BJ (cell line): Measurements from ENCODE around the gene IFNGR2. TPM values are rescaled to one million over a fixed set of nuclear protein-coding genes. Genes with fewer than 3 reads are reported as not detected.

Experiments used
- CTCF ChIA-PET: fragments of 350-600 bp; formaldehyde crosslinking; extraction: SDS; loops from one replicate; lab custom pipeline; 2021; ENCODE audit warnings: antibody characterized with exemption, inconsistent platforms; lab: Yijun Ruan, JAX
- POLR2A ChIA-PET: fragments of 300-600 bp; sonication (Branson Sonifier 250); formaldehyde crosslinking; extraction: SDS; loops from one replicate; lab custom pipeline; 2021; ENCODE audit warnings: antibody characterized with exemption; lab: Charles Lee
- DNase-seq: peaks from one replicate; pipeline ENCODE4 v3.0.0-alpha.2; 2011; ENCODE audit warnings: low read depth
- H3K27me3 ChIP-seq: 2 replicates; pipeline ENCODE4 v1.6.0; 2011; ENCODE audit warnings: low read length; ENCODE audit not compliant: control insufficient read depth, insufficient read depth
- H3K36me3 ChIP-seq: 2 replicates; pipeline ENCODE4 v1.5.1; 2011; ENCODE audit warnings: low read length; ENCODE audit not compliant: control insufficient read depth, insufficient read depth
- H3K4me3 ChIP-seq: 2 replicates; pipeline ENCODE4 v1.5.1; 2011; ENCODE audit warnings: low read depth, mild to moderate bottlenecking, control low read depth, low read length
- polyA plus RNA-seq: library from polyadenylated mRNA; depleted of rRNA; stranded (reverse); fragments of >200 nt; gene quantifications from 2 replicates; pipeline ENCODE4 v1.2.3, GENCODE V29; 2011
- TF ChIP-seq, protein P1 (sequence below): IDR thresholded peaks from 2 replicates; pipeline ENCODE4 v1.5.1; 2011; ENCODE audit warnings: low read depth, mild to moderate bottlenecking, control low read depth, inconsistent platforms, low read length, moderate library complexity; ENCODE audit not compliant: insufficient read depth

Gene IFNGR2
- polyA plus RNA-seq, 1 experiment: 114 TPM

DNA sequence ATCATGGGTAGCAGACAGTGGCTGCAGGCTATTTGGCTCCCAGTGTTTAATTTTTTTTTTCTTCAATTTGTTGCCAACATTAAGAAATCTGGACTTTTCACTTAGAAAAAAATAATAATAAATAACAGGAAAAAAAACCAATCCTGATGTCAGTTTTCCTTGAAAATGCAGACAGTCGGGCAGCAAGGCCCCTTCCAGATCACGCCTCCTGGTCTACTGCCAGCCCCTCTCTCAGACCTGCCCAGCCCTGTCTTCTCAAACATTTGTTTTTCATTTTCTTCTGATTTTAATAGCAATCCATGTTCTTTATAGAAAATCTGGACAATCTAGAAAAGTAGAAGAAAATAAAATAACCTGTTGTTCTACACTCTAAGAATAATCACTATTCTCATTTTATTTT, 15.5 kb downstream of the IFNGR2 start:
- peaks cover 10% of the 10 kb centered on the region for H3K36me3 ChIP-seq
- DNase-seq: no peak

DNA sequence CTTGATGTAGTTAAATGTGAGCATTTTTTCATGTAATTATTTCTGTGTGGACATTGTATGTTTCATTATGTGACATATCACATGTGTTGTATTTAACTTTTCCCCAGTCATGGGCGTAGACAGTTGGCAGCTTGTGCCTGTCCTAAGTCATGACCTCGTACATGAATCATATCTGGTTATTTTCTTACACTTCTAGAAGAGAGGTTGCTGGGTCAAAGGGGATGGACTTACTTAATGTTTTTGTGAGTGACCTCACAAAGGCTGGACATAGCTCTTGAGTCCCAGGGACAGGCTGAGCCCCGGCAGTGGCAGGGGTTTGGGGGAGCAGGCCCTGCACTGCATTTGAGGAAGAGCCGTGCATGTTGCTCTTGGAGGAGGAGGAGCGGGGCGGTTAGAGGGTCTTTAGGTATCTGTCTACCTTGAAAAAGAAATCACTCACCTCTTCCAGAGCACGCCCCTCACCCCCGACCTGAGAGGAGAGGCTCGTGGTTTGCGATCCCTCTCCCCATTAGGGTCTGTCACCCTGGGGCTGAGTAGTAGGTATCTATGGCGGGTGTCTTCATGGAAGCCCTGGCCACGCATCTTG, 16.4 kb downstream of the IFNGR2 start:
- ChIA-PET POLR2A (interaction anchor here (0.6 kb wide), 1 partner anchor 9 kb away, joined by 3 read pairs; no protein-coding TSS in a partner anchor), CTCF (interaction anchor here (1.1 to 2.0 kb wide), 2 partner anchors 13 to 14 kb away, joined by 3 to 4 read pairs; no protein-coding TSS in a partner anchor)

More for the DNA sequence above, 15.5 kb downstream of the IFNGR2 start:
- Histone ChIP-seq H3K4me3 (no peak overlapping the region), H3K27me3 (no peaks in the 10 kb centered on the region)
- ChIA-PET POLR2A (no interaction called here), CTCF (interaction anchor here (1.1 to 2.0 kb wide), 2 partner anchors 13 to 14 kb away, joined by 3 to 4 read pairs; no protein-coding TSS in a partner anchor)
- TF ChIP-seq, protein P1, sequence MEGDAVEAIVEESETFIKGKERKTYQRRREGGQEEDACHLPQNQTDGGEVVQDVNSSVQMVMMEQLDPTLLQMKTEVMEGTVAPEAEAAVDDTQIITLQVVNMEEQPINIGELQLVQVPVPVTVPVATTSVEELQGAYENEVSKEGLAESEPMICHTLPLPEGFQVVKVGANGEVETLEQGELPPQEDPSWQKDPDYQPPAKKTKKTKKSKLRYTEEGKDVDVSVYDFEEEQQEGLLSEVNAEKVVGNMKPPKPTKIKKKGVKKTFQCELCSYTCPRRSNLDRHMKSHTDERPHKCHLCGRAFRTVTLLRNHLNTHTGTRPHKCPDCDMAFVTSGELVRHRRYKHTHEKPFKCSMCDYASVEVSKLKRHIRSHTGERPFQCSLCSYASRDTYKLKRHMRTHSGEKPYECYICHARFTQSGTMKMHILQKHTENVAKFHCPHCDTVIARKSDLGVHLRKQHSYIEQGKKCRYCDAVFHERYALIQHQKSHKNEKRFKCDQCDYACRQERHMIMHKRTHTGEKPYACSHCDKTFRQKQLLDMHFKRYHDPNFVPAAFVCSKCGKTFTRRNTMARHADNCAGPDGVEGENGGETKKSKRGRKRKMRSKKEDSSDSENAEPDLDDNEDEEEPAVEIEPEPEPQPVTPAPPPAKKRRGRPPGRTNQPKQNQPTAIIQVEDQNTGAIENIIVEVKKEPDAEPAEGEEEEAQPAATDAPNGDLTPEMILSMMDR: no peak

DNA sequence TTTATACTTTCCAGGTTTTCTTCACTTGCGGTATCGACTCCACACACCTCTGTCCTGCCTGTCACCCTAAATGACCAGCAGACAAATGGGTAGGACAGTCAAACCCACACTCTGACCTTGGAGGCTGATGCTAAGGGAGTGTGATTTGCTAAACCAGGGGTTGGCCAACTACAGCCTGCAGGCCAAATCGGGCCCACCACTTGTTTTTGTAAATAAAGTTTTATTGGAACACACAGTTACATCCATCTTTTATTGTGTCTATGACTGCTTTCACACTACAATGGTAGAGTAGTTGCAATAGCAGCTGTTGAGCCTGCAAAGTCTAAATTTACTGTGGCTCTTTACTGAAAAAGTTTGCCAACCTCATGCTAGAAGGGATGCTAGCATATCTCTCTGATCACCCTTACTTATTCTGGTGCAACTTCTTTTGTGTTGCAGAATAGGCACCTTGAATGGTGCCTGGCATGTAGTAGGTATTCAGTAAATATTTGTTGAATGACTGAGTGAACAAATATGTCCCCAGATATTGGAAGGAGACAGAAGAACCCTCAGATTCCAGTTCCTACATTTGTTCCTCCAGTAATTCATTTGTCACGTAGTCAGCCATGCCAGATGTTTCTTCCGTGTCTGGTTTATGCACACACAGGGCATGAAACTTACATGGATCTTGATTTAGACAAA, 18.6 kb downstream of the IFNGR2 start:
- ChIA-PET CTCF (no interaction called here), POLR2A (no interaction called here)
- Histone ChIP-seq H3K4me3 (no peak overlapping the region), H3K27me3 (no peaks in the 10 kb centered on the region), H3K36me3 (peaks cover 22% of the 10 kb centered on the region)
- TF ChIP-seq, protein P1: no peak
- DNase-seq: no peak

More for the DNA sequence above, 16.4 kb downstream of the IFNGR2 start:
- TF ChIP-seq, protein P1: no peak
- peaks cover 15% of the 10 kb centered on the region for H3K36me3 ChIP-seq
- H3K27me3 ChIP-seq: no peaks in the 10 kb centered on the region
- no peak for DNase-seq
- no peak overlapping the region for H3K4me3 ChIP-seq

DNA sequence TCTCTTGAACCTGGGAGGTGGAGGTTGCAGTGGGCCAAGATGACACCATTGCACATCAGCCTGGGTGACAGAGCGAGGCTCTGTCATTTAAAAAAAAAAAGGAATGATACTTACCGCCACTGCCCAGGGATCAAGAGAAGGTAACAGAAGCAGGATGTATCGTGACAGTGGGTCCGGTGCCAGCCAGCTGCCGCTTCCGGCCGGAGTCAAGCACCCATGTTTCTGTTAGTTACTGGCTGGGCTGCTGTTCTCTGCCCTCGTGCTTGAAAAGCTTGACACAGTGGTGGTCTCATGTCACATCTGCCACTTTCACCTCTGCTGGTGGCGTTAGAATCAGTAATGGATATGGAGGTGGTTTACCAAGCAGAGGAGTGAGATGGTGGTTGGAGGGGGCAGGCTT, 21.0 kb downstream of the IFNGR2 start:
- peaks cover 29% of the 10 kb centered on the region for H3K36me3 ChIP-seq

DNA sequence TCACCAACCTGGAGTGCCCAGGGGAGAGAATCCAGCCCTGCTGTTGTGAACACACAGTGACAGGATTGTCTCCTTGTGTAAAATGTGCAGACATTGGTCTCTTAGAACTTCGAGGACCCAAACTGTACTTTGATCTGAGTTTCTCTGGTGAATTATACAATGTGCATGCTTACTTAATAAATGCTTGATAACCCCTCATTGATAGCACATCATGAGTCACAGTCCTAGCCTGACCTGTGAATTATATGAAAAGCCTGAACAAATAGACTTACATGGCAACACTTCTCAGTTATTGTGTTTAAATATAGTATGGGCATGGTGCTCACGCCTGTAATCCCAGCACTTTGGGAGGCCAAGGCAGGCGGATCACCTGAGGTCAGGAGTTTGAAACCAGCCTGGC, 22.6 kb downstream of the IFNGR2 start:
- H3K27me3 ChIP-seq: no peaks in the 10 kb centered on the region
- ChIA-PET POLR2A (no interaction called here), CTCF (no interaction called here)
- no peak for DNase-seq
- H3K4me3 ChIP-seq: no peak overlapping the region
- peaks cover 29% of the 10 kb centered on the region for H3K36me3 ChIP-seq
- TF ChIP-seq, protein P1: no peak

More for the DNA sequence above, 21.0 kb downstream of the IFNGR2 start:
- Histone ChIP-seq H3K27me3 (no peaks in the 10 kb centered on the region), H3K4me3 (no peak overlapping the region)
- ChIA-PET POLR2A (no interaction called here), CTCF (no interaction called here)
- no peak for DNase-seq
- TF ChIP-seq, protein P1: no peak
